Uterus (tissue), 2 donors: ENCODE data around the gene MYLIP.

ENCODE experiments used
- POLR2A ChIP-seq, 2 donors: fragments of 450-650 bp; IDR thresholded peaks; one replicate each; pipeline ENCODE4 v1.6.1; 2016; ENCODE audit warnings: antibody characterized with exemption in 2 of 2, mild to moderate bottlenecking in 1 of 2, moderate library complexity in 1 of 2
- TF ChIP-seq, protein P1 (sequence below), 4 experiments: fragments of 200-600 bp in 2 of 4; fragments of 450-650 bp in 2 of 4; sonication (generic) in 2 of 4; IDR thresholded peaks; one replicate each; pipeline ENCODE4 v1.5.1; 2016 to 2019; ENCODE audit warnings: antibody characterized with exemption in 4 of 4, mild to moderate bottlenecking in 2 of 4, moderate library complexity in 1 of 4

DNA sequence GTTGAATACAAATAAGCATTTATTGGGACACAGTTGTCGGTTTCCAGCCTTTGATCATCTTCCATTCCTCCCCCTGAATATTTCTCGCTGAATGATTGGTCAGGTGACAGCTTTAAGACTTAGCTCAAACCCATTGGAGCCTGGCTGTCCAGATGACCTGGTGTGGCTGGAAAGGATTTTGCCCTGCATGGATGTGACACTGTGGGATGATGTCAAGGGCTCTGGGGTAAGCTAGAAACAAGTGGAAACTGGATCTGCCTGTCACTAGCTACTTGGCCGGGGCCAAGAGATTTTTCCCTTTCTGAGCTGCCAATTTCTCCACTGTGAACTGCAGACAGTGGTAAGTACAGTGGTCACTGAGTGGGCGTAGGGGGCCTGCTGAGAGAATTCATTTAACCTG is 41.9 kb upstream of the MYLIP start:
- TF ChIP-seq, protein P1, sequence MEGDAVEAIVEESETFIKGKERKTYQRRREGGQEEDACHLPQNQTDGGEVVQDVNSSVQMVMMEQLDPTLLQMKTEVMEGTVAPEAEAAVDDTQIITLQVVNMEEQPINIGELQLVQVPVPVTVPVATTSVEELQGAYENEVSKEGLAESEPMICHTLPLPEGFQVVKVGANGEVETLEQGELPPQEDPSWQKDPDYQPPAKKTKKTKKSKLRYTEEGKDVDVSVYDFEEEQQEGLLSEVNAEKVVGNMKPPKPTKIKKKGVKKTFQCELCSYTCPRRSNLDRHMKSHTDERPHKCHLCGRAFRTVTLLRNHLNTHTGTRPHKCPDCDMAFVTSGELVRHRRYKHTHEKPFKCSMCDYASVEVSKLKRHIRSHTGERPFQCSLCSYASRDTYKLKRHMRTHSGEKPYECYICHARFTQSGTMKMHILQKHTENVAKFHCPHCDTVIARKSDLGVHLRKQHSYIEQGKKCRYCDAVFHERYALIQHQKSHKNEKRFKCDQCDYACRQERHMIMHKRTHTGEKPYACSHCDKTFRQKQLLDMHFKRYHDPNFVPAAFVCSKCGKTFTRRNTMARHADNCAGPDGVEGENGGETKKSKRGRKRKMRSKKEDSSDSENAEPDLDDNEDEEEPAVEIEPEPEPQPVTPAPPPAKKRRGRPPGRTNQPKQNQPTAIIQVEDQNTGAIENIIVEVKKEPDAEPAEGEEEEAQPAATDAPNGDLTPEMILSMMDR (IDR thresholded peaks at IDR 0.05) = no peak
- no peak for TF ChIP-seq POLR2A (IDR thresholded peaks at IDR 0.05)
